Measurements from ENCODE around the gene RPTOR. TPM values are rescaled to one million over a fixed set of nuclear protein-coding genes. Genes with fewer than 3 reads are reported as not detected.

Gene RPTOR
- total RNA-seq, 1 experiment from 2014 or later = 58.0 TPM

GRCh38 chr17:80704894-80705293 lies 160.3 kb downstream of the RPTOR start:
- POLR2A ChIA-PET = no interaction called here
- ATAC-seq (no peak), DNase-seq (ENCODE audit: low read depth, low spot score) (no peak)
- intact Hi-C loops (cut with micrococcal nuclease; ENCODE audit: unreplicated experiment) = no loop called here
- in situ Hi-C loops (cut with HindIII; ENCODE audit: low pct_unique_long_range_greater_than_20kb, low sequenced_read_pairs) = no loop called here
- no peak for TF ChIP-seq CTCF (IDR thresholded peaks at IDR 0.05)
- TF ChIP-seq SIN3A (IDR thresholded peaks at IDR 0.05; ENCODE audit: borderline replicate concordance, insufficient read depth, low read depth, low read length) = no peak
- no peak for TF ChIP-seq POLR2AphosphoS5 (IDR thresholded peaks at IDR 0.05; ENCODE audit: low read depth, low read length)
- TF ChIP-seq TCF7L2 (IDR thresholded peaks at IDR 0.05; ENCODE audit: low read depth, low read length) = no peak
- no peak for TF ChIP-seq REST (IDR thresholded peaks at IDR 0.05; ENCODE audit: insufficient read depth in 1 of 2, low read depth in 2 of 2, low read length in 1 of 2)
- Histone ChIP-seq H3K4me1 (ENCODE audit: control insufficient read depth, insufficient read depth, low read length) (peaks cover 11% of the 10 kb centered on the region), H3K36me3 (ENCODE audit: control insufficient read depth, insufficient read depth, low read length) (no peaks in the 10 kb centered on the region), H3K27me3 (ENCODE audit: control insufficient read depth, insufficient read depth, low read length) (no peaks in the 10 kb centered on the region), H3K27ac (ENCODE audit: low read length) (no peak overlapping the region; the same call in 1 of the 2 replicates), H3K4me3 (ENCODE audit: low read depth in 2 of 2, low read length in 2 of 2) (no peak overlapping the region), H3K9me3 (ENCODE audit: control insufficient read depth, insufficient read depth, low read depth, low read length) (no peaks in the 10 kb centered on the region)
- CTCF ChIA-PET = no interaction called here
- BruUV-seq (replicated peaks) = no TSS peak

- ChIA-PET CTCF (no interaction called here), POLR2A (no interaction called here)
- peaks cover 11% of the 10 kb centered on the region for H3K4me1 ChIP-seq (ENCODE audit: control insufficient read depth, insufficient read depth, low read length)
- H3K36me3 ChIP-seq (ENCODE audit: control insufficient read depth, insufficient read depth, low read length) = no peaks in the 10 kb centered on the region
- ATAC-seq (no peak), DNase-seq (ENCODE audit: low read depth, low spot score) (no peak)
- H3K27ac ChIP-seq (ENCODE audit: low read length) = 0 out of 2 replicates have a peak overlapping the region, but pooled peaks have one; percentile 24
- no TSS peak for BruUV-seq (replicated peaks)
- intact Hi-C loops (cut with micrococcal nuclease; ENCODE audit: unreplicated experiment) (no loop called here), in situ Hi-C loops (cut with HindIII; ENCODE audit: low pct_unique_long_range_greater_than_20kb, low sequenced_read_pairs) (no loop called here)
- H3K4me3 ChIP-seq (ENCODE audit: low read depth in 2 of 2, low read length in 2 of 2) = no peak overlapping the region
- no peaks in the 10 kb centered on the region for H3K9me3 ChIP-seq (ENCODE audit: control insufficient read depth, insufficient read depth, low read depth, low read length)
- no peak for TF ChIP-seq CTCF (IDR thresholded peaks at IDR 0.05)
- no peak for TF ChIP-seq SIN3A (IDR thresholded peaks at IDR 0.05; ENCODE audit: borderline replicate concordance, insufficient read depth, low read depth, low read length)
- H3K27me3 ChIP-seq (ENCODE audit: control insufficient read depth, insufficient read depth, low read length) = no peaks in the 10 kb centered on the region
Measured at GRCh38 chr17:80705988-80706387, 161.3 kb downstream of the RPTOR start.
